ENCODE data around the gene DENND6A. TPM values are rescaled to one million over a fixed set of nuclear protein-coding genes. Genes with fewer than 3 reads are reported as not detected.

Gene DENND6A
- total RNA-seq, 2 experiments from 2014 or later: 67.2 to 74.4 TPM

DNA sequence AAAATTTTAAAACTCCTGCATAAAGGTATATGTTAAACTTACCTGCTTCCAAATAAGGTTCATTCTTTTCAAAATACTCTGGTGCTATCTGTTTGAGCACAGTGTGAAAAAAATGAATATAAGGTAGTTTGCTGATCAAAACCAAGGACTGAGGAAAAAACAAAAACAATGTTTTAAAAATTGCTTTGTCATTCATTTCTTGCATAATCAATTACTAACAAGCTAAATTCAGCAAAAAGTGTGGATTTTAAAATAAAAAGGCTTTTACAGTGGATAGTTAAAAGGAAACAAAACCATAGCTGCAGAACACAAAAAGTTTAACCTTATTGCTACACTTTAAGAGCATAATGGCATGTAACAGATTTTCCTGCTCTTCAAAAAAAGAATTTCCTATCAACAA is 31.5 kb downstream of the DENND6A start:
- Mint-ChIP-seq H3K9me3 (no peaks in the 10 kb centered on the region), H3K4me1 (ENCODE audit: low read depth) (no peaks in the 10 kb centered on the region), H3K27ac (no peak overlapping the region), H3K4me3 (no peak overlapping the region), H3K27me3 (no peaks in the 10 kb centered on the region), H3K36me3 (ENCODE audit: low read depth) (peaks cover 70% of the 10 kb centered on the region)
- Histone ChIP-seq H3K9me3 (ENCODE audit: control insufficient read depth in 1 of 2, insufficient read depth in 1 of 2, low read length in 2 of 2) (no peaks in the 10 kb centered on the region), H3K27me3 (ENCODE audit: control insufficient read depth in 1 of 2, insufficient read depth in 2 of 2, low read length in 2 of 2) (no peaks in the 10 kb centered on the region), H3K4me3 (ENCODE audit: low read length) (no peak overlapping the region), H3K27ac (ENCODE audit: low read depth in 1 of 2, low read length in 2 of 2) (no peak overlapping the region), H3K4me1 (ENCODE audit: insufficient read depth, low read length) (no peaks in the 10 kb centered on the region), H3K36me3 (ENCODE audit: insufficient read depth, low read length) (peaks cover 62% of the 10 kb centered on the region)
- ATAC-seq (ENCODE audit: poor library complexity): no peak
- POLR2A ChIA-PET: no interaction called here
- TF ChIP-seq, protein P1, sequence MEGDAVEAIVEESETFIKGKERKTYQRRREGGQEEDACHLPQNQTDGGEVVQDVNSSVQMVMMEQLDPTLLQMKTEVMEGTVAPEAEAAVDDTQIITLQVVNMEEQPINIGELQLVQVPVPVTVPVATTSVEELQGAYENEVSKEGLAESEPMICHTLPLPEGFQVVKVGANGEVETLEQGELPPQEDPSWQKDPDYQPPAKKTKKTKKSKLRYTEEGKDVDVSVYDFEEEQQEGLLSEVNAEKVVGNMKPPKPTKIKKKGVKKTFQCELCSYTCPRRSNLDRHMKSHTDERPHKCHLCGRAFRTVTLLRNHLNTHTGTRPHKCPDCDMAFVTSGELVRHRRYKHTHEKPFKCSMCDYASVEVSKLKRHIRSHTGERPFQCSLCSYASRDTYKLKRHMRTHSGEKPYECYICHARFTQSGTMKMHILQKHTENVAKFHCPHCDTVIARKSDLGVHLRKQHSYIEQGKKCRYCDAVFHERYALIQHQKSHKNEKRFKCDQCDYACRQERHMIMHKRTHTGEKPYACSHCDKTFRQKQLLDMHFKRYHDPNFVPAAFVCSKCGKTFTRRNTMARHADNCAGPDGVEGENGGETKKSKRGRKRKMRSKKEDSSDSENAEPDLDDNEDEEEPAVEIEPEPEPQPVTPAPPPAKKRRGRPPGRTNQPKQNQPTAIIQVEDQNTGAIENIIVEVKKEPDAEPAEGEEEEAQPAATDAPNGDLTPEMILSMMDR (IDR thresholded peaks at IDR 0.05): no peak
- CTCF ChIA-PET: interaction anchor here (0.6 kb wide), 1 partner anchor 877 kb away, joined by 3 read pairs; no protein-coding TSS in a partner anchor
- no peak for DNase-seq
- intact Hi-C loops (cut with DNase I, micrococcal nuclease): no loop called here

DNA sequence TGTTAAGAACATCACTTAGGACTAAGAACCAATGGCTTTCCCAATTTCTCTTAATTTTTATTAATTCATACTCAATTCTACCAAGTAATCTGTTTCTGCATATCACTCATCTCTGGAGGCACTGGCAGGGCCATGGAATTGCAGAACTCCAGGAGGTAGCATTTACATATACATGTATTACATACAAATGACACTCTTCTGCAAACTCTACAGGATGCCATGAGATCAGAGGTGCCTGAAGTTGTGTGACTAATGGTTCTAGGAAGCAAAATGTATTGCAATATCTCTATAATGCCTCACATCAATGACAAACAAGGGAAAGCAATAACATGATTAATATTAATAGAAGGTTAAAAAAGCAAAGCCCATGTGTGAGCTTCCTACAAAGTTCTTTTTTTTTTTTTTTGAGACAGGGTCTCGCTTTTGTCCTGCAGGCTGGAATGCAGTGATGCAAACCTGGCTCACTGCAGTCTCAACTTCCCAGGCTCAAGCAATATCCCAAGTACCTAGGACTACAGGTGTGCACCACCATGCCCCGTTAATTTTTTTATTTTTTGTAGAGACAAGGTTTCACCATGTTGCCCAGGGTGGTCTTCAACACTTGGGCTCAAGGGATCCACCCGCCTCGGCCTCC is 33.0 kb downstream of the DENND6A start:
- H3K4me1 Mint-ChIP-seq (ENCODE audit: low read depth): no peaks in the 10 kb centered on the region
- H3K36me3 Mint-ChIP-seq (ENCODE audit: low read depth): peaks cover 70% of the 10 kb centered on the region
- H3K27ac ChIP-seq (ENCODE audit: low read depth in 1 of 2, low read length in 2 of 2): no peak overlapping the region

DNA sequence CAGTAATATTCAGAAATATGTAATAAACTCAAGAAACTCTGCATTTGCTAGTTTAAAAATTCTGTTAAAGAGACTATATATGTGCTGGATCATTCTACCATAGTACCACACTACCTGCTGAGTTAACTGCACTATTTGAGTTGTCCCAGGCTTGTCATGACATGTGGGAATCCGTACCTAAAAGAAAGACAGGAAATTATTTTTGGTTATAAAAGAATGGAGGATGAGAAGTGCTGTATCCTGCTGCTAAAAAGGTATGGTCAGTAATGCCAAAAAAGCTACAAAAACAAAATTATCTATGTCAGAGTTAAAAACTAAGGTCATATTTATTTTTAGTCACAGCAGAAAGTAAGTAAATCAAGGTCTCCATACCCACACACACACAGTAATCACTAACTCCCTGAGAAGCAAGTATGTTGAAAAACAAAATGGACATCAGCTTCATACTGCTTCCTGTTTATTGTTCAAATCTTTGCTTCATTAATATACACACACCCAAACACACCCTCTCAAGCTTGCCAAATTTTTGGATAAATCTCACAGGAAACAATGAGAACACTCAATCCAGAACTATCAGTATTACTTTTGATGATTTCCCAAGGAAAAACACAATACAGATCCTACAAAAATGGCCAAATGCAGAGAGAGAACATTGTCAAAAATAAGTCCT is 33.7 kb downstream of the DENND6A start:
- H3K27me3 ChIP-seq (ENCODE audit: control insufficient read depth in 1 of 2, insufficient read depth in 2 of 2, low read length in 2 of 2): no peaks in the 10 kb centered on the region
- H3K4me3 ChIP-seq (ENCODE audit: low read length): no peak overlapping the region
- Mint-ChIP-seq H3K4me1 (ENCODE audit: low read depth) (peaks cover 6% of the 10 kb centered on the region), H3K9me3 (no peaks in the 10 kb centered on the region), H3K36me3 (ENCODE audit: low read depth) (peaks cover 69% of the 10 kb centered on the region), H3K27me3 (no peaks in the 10 kb centered on the region), H3K27ac (peak overlapping the region; percentile 9), H3K4me3 (no peak overlapping the region)
- ChIA-PET POLR2A (no interaction called here), CTCF (no interaction called here)
- ATAC-seq (ENCODE audit: poor library complexity): no peak
- TF ChIP-seq, protein P1 (IDR thresholded peaks at IDR 0.05): no peak
- no peak for DNase-seq
- intact Hi-C loops (cut with DNase I, micrococcal nuclease): loop anchor here in 1 of 2 experiments (5.0 kb wide), 1 partner anchor 33 kb away; the partner anchor contains the start of gene DENND6A
- H3K27ac ChIP-seq (ENCODE audit: low read depth in 1 of 2, low read length in 2 of 2): no peak overlapping the region
- H3K4me1 ChIP-seq (ENCODE audit: insufficient read depth, low read length): no peaks in the 10 kb centered on the region
- H3K9me3 ChIP-seq (ENCODE audit: control insufficient read depth in 1 of 2, insufficient read depth in 1 of 2, low read length in 2 of 2): no peaks in the 10 kb centered on the region
- H3K36me3 ChIP-seq (ENCODE audit: insufficient read depth, low read length): peaks cover 65% of the 10 kb centered on the region

More for the DNA sequence above, 33.0 kb downstream of the DENND6A start:
- ChIA-PET POLR2A (no interaction called here), CTCF (no interaction called here)
- Histone ChIP-seq H3K9me3 (ENCODE audit: control insufficient read depth in 1 of 2, insufficient read depth in 1 of 2, low read length in 2 of 2) (no peaks in the 10 kb centered on the region), H3K4me1 (ENCODE audit: insufficient read depth, low read length) (no peaks in the 10 kb centered on the region), H3K36me3 (ENCODE audit: insufficient read depth, low read length) (peaks cover 62% of the 10 kb centered on the region), H3K27me3 (ENCODE audit: control insufficient read depth in 1 of 2, insufficient read depth in 2 of 2, low read length in 2 of 2) (no peaks in the 10 kb centered on the region), H3K4me3 (ENCODE audit: low read length) (no peak overlapping the region)
- Mint-ChIP-seq H3K9me3 (no peaks in the 10 kb centered on the region), H3K4me3 (no peak overlapping the region), H3K27me3 (no peaks in the 10 kb centered on the region), H3K27ac (no peak overlapping the region)
- no peak for ATAC-seq (ENCODE audit: poor library complexity)
- DNase-seq: no peak
- intact Hi-C loops (cut with DNase I, micrococcal nuclease): loop anchor here in 1 of 2 experiments (5.0 kb wide), 1 partner anchor 32 kb away; the partner anchor contains the start of gene DENND6A
- TF ChIP-seq, protein P1 (IDR thresholded peaks at IDR 0.05): no peak

All from CD4-positive, alpha-beta T cell (primary cell).